Natural killer cell (primary cell): ENCODE measurements around the gene LHFPL2. TPM values are rescaled to one million over a fixed set of nuclear protein-coding genes. Genes with fewer than 3 reads are reported as not detected.
"Not testable (repeated sequence)": the region's sequence is repeated elsewhere in the genome, so short reads cannot be mapped to it uniquely, and the experiment has no call there.

Experiments
- ATAC-seq, 3 donors: fragments of 150-1000 bp in 2 of 3; fragments of 200-7000 bp in 1 of 3; cut with Tn5 transposase; 1 replicate in 1 of 3; 2 replicates in 2 of 3; pipeline ENCODE4 v1.10.0; 2021; ENCODE audit warnings: mild to moderate bottlenecking in 2 of 3, moderate library complexity in 2 of 3
- DNase-seq, 2 donors: peaks; one replicate each; pipeline versions ENCODE4 v3.0.0 to v3.0.0-alpha.2; 2013 to 2021; ENCODE audit warnings: mixed read lengths in 1 of 2
- H3K27ac ChIP-seq: one replicate; pipeline ENCODE4 v1.5.1; 2013; ENCODE audit warnings: mild to moderate bottlenecking, low read length
- H3K27me3 ChIP-seq: one replicate; pipeline ENCODE4 v1.6.1; 2013; ENCODE audit warnings: low read length; ENCODE audit not compliant: control insufficient read depth, insufficient read depth
- H3K36me3 ChIP-seq: one replicate; pipeline ENCODE4 v1.6.1; 2013; ENCODE audit warnings: low read length; ENCODE audit not compliant: control insufficient read depth, insufficient read depth
- H3K4me1 ChIP-seq: one replicate; pipeline ENCODE4 v1.6.1; 2013; ENCODE audit warnings: low read length; ENCODE audit not compliant: control insufficient read depth, insufficient read depth
- H3K4me3 ChIP-seq: one replicate; pipeline ENCODE4 v1.5.1; 2013; ENCODE audit warnings: low read length
- H3K9me3 ChIP-seq: one replicate; pipeline ENCODE4 v1.6.1; 2013; ENCODE audit warnings: low read length; ENCODE audit not compliant: control insufficient read depth, insufficient read depth
- H3K27ac Mint-ChIP-seq, 2 donors: one replicate each; pipeline ENCODE4 v1.8.0; 2022; ENCODE audit warnings: mild to moderate bottlenecking in 2 of 2, mixed read lengths in 2 of 2, moderate library complexity in 1 of 2
- H3K27me3 Mint-ChIP-seq, 2 donors: one replicate each; pipeline ENCODE4 v1.8.0; 2022; ENCODE audit warnings: low read depth in 2 of 2, mixed read lengths in 2 of 2
- H3K36me3 Mint-ChIP-seq: one replicate; pipeline ENCODE4 v1.8.0; 2022; ENCODE audit warnings: mixed read lengths
- H3K4me1 Mint-ChIP-seq, 2 donors: one replicate each; pipeline ENCODE4 v1.8.0; 2022; ENCODE audit warnings: mixed read lengths in 2 of 2
- H3K4me3 Mint-ChIP-seq: one replicate; pipeline ENCODE4 v1.8.0; 2022; ENCODE audit warnings: mild to moderate bottlenecking, moderate library complexity, mixed read lengths
- H3K9me3 Mint-ChIP-seq, 2 donors: one replicate each; pipeline ENCODE4 v1.8.0; 2022; ENCODE audit warnings: mixed read lengths in 2 of 2
- WGBS: methylation state at CpG from one replicate; pipeline ENCODE4 v1.1.7; 2013; ENCODE audit warnings: missing lambda C conversion rate; ENCODE audit not compliant: insufficient coverage; 5-methylcytosine and 5-hydroxymethylcytosine counted together
- intact Hi-C: fragments of 100-400 bp; cut with micrococcal nuclease; formaldehyde crosslinking; loops from one replicate; pipeline ENCODE4 v1.14.2; 2022
- total RNA-seq, 4 donors: library from RNA; stranded (reverse); fragments of 120-200 nt in 1 of 4; gene quantifications; one replicate each; pipeline versions ENCODE4 v1.2.3 to v1.2.4, GENCODE V29; 2013 to 2022
- TF ChIP-seq, protein P1 (sequence below): fragments of 200-600 bp; IDR thresholded peaks from one replicate; pipeline ENCODE4 v1.8.0; 2022; ENCODE audit warnings: antibody characterized with exemption

The LHFPL2 gene
- total RNA-seq, 3 donors from 2014 or later (not counting 1 experiment from before 2014, with no cell fraction given) = 0.85 to 1.9 (median 1.00) TPM

DNA sequence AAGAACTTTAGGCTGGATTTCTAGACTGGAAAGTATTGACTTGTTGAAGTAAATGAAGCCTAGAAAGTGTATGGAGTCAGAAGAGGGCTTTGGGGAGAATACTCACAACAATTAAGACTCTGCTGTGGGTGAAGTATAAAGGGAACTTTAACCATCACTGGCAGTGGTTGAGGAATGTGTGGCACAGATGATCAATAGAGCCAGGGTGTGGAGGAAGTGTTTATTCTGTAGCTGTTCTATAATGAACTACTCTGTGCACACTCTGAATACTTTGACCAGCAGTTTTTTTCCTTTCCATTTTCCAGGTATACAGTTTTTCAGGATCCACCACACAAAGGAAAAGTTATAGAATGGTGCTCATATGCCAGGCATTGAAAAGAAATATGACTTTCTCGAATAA, 181.4 kb downstream of the LHFPL2 start:
- H3K27me3 Mint-ChIP-seq = no peaks in the 10 kb centered on the region
- H3K4me3 Mint-ChIP-seq = no peak overlapping the region
- no peak overlapping the region for H3K4me3 ChIP-seq
- H3K9me3 Mint-ChIP-seq = no peaks in the 10 kb centered on the region
- no peak overlapping the region for H3K27ac ChIP-seq
- ATAC-seq = no peak
- peaks cover 4% of the 10 kb centered on the region for H3K36me3 ChIP-seq
- no peaks in the 10 kb centered on the region for H3K9me3 ChIP-seq
- TF ChIP-seq, protein P1, sequence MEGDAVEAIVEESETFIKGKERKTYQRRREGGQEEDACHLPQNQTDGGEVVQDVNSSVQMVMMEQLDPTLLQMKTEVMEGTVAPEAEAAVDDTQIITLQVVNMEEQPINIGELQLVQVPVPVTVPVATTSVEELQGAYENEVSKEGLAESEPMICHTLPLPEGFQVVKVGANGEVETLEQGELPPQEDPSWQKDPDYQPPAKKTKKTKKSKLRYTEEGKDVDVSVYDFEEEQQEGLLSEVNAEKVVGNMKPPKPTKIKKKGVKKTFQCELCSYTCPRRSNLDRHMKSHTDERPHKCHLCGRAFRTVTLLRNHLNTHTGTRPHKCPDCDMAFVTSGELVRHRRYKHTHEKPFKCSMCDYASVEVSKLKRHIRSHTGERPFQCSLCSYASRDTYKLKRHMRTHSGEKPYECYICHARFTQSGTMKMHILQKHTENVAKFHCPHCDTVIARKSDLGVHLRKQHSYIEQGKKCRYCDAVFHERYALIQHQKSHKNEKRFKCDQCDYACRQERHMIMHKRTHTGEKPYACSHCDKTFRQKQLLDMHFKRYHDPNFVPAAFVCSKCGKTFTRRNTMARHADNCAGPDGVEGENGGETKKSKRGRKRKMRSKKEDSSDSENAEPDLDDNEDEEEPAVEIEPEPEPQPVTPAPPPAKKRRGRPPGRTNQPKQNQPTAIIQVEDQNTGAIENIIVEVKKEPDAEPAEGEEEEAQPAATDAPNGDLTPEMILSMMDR = no peak
- peaks cover 4 to 5% of the 10 kb centered on the region in 2 donors for H3K4me1 Mint-ChIP-seq
- intact Hi-C loops = no loop called here
- DNase-seq = no peak
- no peaks in the 10 kb centered on the region for H3K36me3 Mint-ChIP-seq
- no peak overlapping the region for H3K27ac Mint-ChIP-seq
- H3K4me1 ChIP-seq = no peaks in the 10 kb centered on the region
- H3K27me3 ChIP-seq = no peaks in the 10 kb centered on the region
- WGBS = no CpG with 5 or more reads among the region's 1 CpG

DNA sequence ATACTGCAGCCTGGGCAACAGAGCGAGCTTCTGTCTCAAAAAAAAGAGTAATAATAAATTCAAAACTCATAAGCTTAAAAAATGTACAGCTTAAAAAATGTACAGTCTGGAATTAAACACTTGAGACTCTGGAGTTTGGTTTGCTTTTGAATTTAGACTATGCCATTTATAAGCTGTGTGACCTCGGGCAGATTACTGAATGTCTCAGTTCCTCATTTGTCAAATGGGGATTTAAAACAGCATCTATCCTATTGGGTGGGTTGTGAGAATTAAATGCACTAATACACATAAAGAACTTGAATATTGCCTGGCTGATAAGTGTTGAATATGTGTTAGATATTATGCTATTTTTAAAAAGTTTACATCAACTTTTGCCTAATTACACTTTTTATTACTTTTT, 189.7 kb downstream of the LHFPL2 start:
- no peaks in the 10 kb centered on the region for H3K9me3 Mint-ChIP-seq
- H3K27me3 Mint-ChIP-seq = no peaks in the 10 kb centered on the region
- Histone ChIP-seq H3K27ac (no peak overlapping the region), H3K27me3 (no peaks in the 10 kb centered on the region), H3K4me1 (no peaks in the 10 kb centered on the region), H3K4me3 (no peak overlapping the region), H3K9me3 (no peaks in the 10 kb centered on the region), H3K36me3 (peaks cover 6% of the 10 kb centered on the region)
- TF ChIP-seq, protein P1 = no peak
- DNase-seq = no peak
- 50% methylated on average over 1 of the region's 2 CpGs for WGBS
- intact Hi-C loops = no loop called here
- ATAC-seq = no peak
- H3K27ac Mint-ChIP-seq = no peak overlapping the region
- H3K4me1 Mint-ChIP-seq = peaks cover 5 to 12% of the 10 kb centered on the region in 2 donors
- no peak overlapping the region for H3K4me3 Mint-ChIP-seq
- no peaks in the 10 kb centered on the region for H3K36me3 Mint-ChIP-seq

DNA sequence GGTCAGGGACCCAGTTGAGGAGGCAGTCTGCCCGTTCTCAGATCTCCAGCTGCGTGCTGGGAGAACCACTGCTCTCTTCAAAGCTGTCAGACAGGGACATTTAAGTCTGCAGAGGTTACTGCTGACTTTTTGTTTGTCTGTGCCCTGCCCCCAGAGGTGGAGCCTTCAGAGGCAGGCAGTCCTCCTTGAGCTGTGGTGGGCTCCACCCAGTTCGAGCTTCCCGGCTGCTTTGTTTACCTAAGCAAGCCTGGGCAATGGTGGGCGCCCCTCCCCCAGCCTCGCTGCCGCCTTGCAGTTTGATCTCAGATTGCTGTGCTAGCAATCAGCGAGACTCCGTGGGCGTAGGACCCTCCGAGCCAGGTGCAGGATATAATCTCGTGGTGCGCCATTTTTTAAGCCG, 191.1 kb downstream of the LHFPL2 start:
- ATAC-seq, H3K4me1 ChIP-seq, H3K9me3 ChIP-seq, H3K36me3 Mint-ChIP-seq, DNase-seq, H3K36me3 ChIP-seq, H3K4me3 Mint-ChIP-seq, H3K4me3 ChIP-seq, H3K27me3 Mint-ChIP-seq, H3K27ac Mint-ChIP-seq, intact Hi-C loops, H3K27ac ChIP-seq, H3K9me3 Mint-ChIP-seq, H3K27me3 ChIP-seq: not testable (repeated sequence)
- H3K4me1 Mint-ChIP-seq = peaks cover 5 to 12% of the 10 kb centered on the region in 2 donors
- 86% methylated on average over 3 of the region's 14 CpGs for WGBS

DNA sequence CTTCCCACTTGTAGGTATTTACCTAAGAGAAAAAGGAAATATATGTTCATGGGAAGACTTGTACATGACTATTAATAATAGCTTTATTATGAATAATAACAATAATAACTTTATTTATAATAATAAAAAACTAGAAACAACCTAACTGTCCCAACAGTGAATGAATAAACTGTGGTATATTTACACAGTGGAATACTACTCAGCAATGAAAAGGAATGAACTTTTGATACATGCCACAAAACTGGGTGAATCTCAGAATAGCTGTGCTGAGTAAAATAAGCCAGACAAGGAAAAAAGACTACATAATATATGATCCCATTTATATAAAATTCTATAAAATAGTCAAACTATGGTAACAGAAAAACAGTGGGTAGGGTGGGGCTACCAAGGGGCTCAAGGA, 199.5 kb downstream of the LHFPL2 start:
- Histone ChIP-seq H3K36me3 (no peaks in the 10 kb centered on the region), H3K4me1 (no peaks in the 10 kb centered on the region), H3K4me3 (no peak overlapping the region), H3K27ac (no peak overlapping the region), H3K27me3 (no peaks in the 10 kb centered on the region), H3K9me3 (no peaks in the 10 kb centered on the region)
- Mint-ChIP-seq H3K4me1 (peaks cover 0 to 3% of the 10 kb centered on the region in 2 donors), H3K27ac (no peak overlapping the region), H3K27me3 (no peaks in the 10 kb centered on the region), H3K36me3 (no peaks in the 10 kb centered on the region), H3K9me3 (no peaks in the 10 kb centered on the region), H3K4me3 (no peak overlapping the region)
- ATAC-seq = no peak
- no peak for DNase-seq
- intact Hi-C loops = no loop called here
- TF ChIP-seq, protein P1 = no peak
